Right atrium auricular region (tissue), 2 donors: ENCODE data around the gene TNFRSF6B. TPM values are rescaled to one million over a fixed set of nuclear protein-coding genes. Genes with fewer than 3 reads are reported as not detected.
"Not testable (repeated sequence)": the region's sequence is repeated elsewhere in the genome, so short reads cannot be mapped to it uniquely, and the experiment has no call there.

Source experiments
- DNase-seq: peaks from one replicate; pipeline ENCODE4 v3.0.0-alpha.2; 2019; ENCODE audit warnings: low spot score
- H3K27ac ChIP-seq, 2 donors: fragments of 200-600 bp; sonication (generic); 1 replicate in 1 of 2; 2 replicates in 1 of 2; pipeline ENCODE4 v1.5.1; 2016 to 2019
- H3K27me3 ChIP-seq, 2 donors: fragments of 200-600 bp; sonication (generic); one replicate each; pipeline versions ENCODE4 v1.5.1 to v1.6.0; 2017 to 2019
- H3K36me3 ChIP-seq: fragments of 200-600 bp; sonication (generic); one replicate; pipeline ENCODE4 v1.5.1; 2016
- H3K4me1 ChIP-seq, 2 donors: fragments of 200-600 bp; sonication (generic); one replicate each; pipeline versions ENCODE4 v1.5.1 to v1.6.0; 2017 to 2019
- H3K4me3 ChIP-seq, 2 donors: fragments of 200-600 bp; sonication (generic); 1 replicate in 1 of 2; 2 replicates in 1 of 2; pipeline ENCODE4 v1.5.1; 2017 to 2019; ENCODE audit warnings: mild to moderate bottlenecking in 1 of 2, moderate library complexity in 1 of 2
- H3K9me3 ChIP-seq, 2 donors: fragments of 200-600 bp; sonication (generic); one replicate each; pipeline ENCODE4 v1.5.1; 2019
- CTCF ChIP-seq, 2 donors: fragments of 200-600 bp; sonication (generic); IDR thresholded peaks; one replicate each; pipeline ENCODE4 v1.5.1; 2019; ENCODE audit warnings: antibody characterized with exemption in 2 of 2
- total RNA-seq, 2 donors: library from RNA; depleted of rRNA; stranded (reverse); fragments of >200 nt; gene quantifications; one replicate each; pipeline ENCODE4 v1.1.0, GENCODE V29; 2016

The TNFRSF6B gene
- total RNA-seq = 1 to 10 TPM; 1.2 to 3.8 TPM

- Histone ChIP-seq H3K36me3 (peaks cover 14% of the 10 kb centered on the region), H3K4me3 (peak within 1 kb of the TSS in 1 of 2 donors; percentile 37), H3K27ac (peak within 1 kb of the TSS; percentile 53 to 61), H3K27me3 (no peaks in the 10 kb centered on the region), H3K4me1 (peaks cover 0 to 52% of the 10 kb centered on the region in 2 donors), H3K9me3 (no peaks in the 10 kb centered on the region)
- TF ChIP-seq CTCF (IDR thresholded peaks at IDR 0.05) = no peak
- no peak for DNase-seq
Observed at GRCh38 chr20:63696628-63697356, at the start of gene TNFRSF6B. TSS of gene TNFRSF6B (plus strand) at chr20:63696652. CDS start at chr20:63696768, 116 bp downstream.

- Histone ChIP-seq H3K27ac (no peak overlapping the region), H3K4me1 (peaks cover 0 to 20% of the 10 kb centered on the region in 2 donors), H3K27me3 (peaks cover 0 to 4% of the 10 kb centered on the region in 2 donors), H3K36me3 (no peaks in the 10 kb centered on the region), H3K4me3 (no peak overlapping the region), H3K9me3 (no peaks in the 10 kb centered on the region)
- DNase-seq = no peak
- TF ChIP-seq CTCF (IDR thresholded peaks at IDR 0.05) = no peak
Observed at GRCh38 chr20:63648190-63648589, 48.3 kb upstream of the TNFRSF6B start.

- TF ChIP-seq CTCF (IDR thresholded peaks at IDR 0.05) = no peak
- DNase-seq = no peak
- H3K4me1 ChIP-seq = peaks cover 0 to 27% of the 10 kb centered on the region in 2 donors
- no peak overlapping the region for H3K27ac ChIP-seq
- no peaks in the 10 kb centered on the region for H3K36me3 ChIP-seq
- H3K4me3 ChIP-seq = no peak overlapping the region
- no peaks in the 10 kb centered on the region for H3K9me3 ChIP-seq
- H3K27me3 ChIP-seq = peaks cover 0 to 4% of the 10 kb centered on the region in 2 donors
Observed at GRCh38 chr20:63648895-63649589, 47.4 kb upstream of the TNFRSF6B start.

- not testable (repeated sequence) for H3K9me3 ChIP-seq, DNase-seq, H3K27ac ChIP-seq, H3K36me3 ChIP-seq, H3K4me3 ChIP-seq, H3K27me3 ChIP-seq
- peaks cover 0 to 31% of the 10 kb centered on the region in 2 donors for H3K4me1 ChIP-seq
Observed at GRCh38 chr20:63650486-63650885, 46.0 kb upstream of the TNFRSF6B start.

- Histone ChIP-seq H3K36me3 (no peaks in the 10 kb centered on the region), H3K4me3 (peak overlapping the region; percentile 56 to 58), H3K4me1 (peaks cover 0 to 31% of the 10 kb centered on the region in 2 donors), H3K27me3 (peaks cover 0 to 4% of the 10 kb centered on the region in 2 donors), H3K9me3 (no peaks in the 10 kb centered on the region), H3K27ac (no peak overlapping the region)
- DNase-seq = no peak
- no peak for TF ChIP-seq CTCF (IDR thresholded peaks at IDR 0.05)
Observed at GRCh38 chr20:63651942-63652191, 44.6 kb upstream of the TNFRSF6B start.

GRCh38 chr20:63652192-63652980 is 44.1 kb upstream of the TNFRSF6B start:
- Histone ChIP-seq H3K4me1 (peaks cover 0 to 35% of the 10 kb centered on the region in 2 donors), H3K36me3 (no peaks in the 10 kb centered on the region), H3K27me3 (peaks cover 0 to 4% of the 10 kb centered on the region in 2 donors), H3K9me3 (no peaks in the 10 kb centered on the region), H3K27ac (no peak overlapping the region), H3K4me3 (peak overlapping the region; percentile 56 to 58)
- no peak for DNase-seq
- no peak for TF ChIP-seq CTCF (IDR thresholded peaks at IDR 0.05)
